NCI-H774 (cell line): ENCODE results near the gene TBCCD1.
"Not testable (repeated sequence)": the region's sequence is repeated elsewhere in the genome, so short reads cannot be mapped to it uniquely, and the experiment has no call there.

ENCODE experiments used
- DNase-seq: peaks from one replicate; lab custom pipeline; 2025; lab: John Stamatoyannopoulos, UW

The TBCCD1 gene

GRCh38 chr3:186516646-186517045, 50.5 kb downstream of the TBCCD1 start:
- DNase-seq: no peak

- DNase-seq: no peak
These were observed 52.0 kb downstream of the TBCCD1 start for GRCh38 chr3:186515125-186515524.

- DNase-seq: no peak
These were observed 52.7 kb downstream of the TBCCD1 start for GRCh38 chr3:186514296-186515002.

GRCh38 chr3:186513386-186513785, 53.8 kb downstream of the TBCCD1 start:
- no peak for DNase-seq

DNA sequence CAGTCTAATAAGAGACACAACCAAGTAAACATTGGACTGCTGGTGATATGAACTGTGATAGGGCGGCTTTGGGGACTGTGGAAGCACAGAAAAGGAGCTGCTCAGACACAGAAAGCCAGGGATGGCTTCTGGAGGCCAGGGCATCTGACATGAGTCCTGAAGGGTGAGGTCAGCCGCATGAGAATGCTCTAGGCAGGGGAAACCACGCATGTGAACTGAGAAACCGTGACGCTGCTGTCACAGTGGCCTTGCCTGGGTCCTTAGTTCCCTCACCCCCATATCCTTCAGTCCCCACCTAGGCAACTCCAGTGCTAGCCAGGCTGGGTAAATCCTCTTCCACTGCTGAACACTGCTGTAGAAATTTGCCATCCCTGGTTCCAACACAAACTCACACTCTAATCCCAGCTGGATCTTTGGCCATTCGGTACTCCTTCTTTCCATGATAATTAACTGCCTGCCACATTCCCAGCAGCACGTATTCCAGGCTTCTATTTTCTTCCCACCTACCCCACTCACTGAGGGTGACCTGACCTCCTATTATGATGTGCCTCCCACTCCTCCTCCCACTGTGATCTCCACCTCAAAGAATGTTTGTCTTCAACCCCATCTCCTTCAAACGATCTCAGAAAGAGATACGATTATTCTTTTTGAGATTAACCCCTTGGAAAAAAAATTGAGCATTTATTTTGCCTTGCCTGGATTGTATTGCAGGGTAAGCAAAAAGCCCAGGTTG, 54.4 kb downstream of the TBCCD1 start:
- no peak for DNase-seq

DNA sequence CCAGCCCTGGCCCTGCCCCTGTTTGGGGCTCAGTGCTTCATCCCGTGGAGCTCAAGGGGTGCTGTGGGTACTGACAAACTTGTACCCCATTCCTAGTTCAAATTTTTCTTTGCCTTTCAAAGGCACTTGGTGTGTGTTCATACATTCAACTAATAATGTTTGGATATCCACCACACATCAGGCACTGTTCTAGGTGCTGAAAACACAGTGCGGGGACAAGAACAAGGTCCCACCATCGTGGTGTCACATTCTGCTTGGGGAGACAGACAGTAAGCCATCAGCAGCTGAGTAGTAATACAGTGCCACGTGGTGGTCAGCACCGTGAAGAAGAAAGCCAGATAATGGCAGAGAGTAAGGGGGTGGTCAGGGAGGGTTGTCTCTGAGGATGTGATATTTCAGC, 55.4 kb downstream of the TBCCD1 start:
- DNase-seq: no peak

GRCh38 chr3:186511245-186511644, 55.9 kb downstream of the TBCCD1 start:
- DNase-seq: no peak

- no peak for DNase-seq
These were observed 56.6 kb downstream of the TBCCD1 start for GRCh38 chr3:186510374-186511079.

- DNase-seq: no peak
These were observed 57.7 kb downstream of the TBCCD1 start for GRCh38 chr3:186509423-186509822.

DNA sequence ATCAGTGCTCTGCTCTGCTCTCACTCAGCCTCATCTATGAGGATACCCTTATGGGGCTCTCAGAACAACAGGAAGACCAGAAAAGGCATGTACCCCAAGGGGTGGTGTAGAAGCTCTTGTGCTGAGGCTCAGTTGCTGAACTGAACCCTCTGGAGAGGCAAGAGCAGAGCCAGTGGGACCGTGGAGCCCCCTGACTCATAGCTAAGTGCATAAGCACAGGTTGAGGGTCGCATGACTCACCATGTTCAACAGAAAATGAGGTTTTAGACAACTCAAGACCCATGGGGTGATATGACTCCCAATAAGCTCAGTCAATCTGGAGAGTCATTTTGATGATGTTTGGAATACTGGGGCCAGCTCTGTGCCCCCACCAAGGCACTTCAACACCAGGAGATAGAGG, 60.3 kb downstream of the TBCCD1 start:
- no peak for DNase-seq

- DNase-seq: no peak
These were observed 60.9 kb downstream of the TBCCD1 start for GRCh38 chr3:186506191-186506739.

- no peak for DNase-seq
These were observed 64.0 kb downstream of the TBCCD1 start for GRCh38 chr3:186502966-186503712.

DNA sequence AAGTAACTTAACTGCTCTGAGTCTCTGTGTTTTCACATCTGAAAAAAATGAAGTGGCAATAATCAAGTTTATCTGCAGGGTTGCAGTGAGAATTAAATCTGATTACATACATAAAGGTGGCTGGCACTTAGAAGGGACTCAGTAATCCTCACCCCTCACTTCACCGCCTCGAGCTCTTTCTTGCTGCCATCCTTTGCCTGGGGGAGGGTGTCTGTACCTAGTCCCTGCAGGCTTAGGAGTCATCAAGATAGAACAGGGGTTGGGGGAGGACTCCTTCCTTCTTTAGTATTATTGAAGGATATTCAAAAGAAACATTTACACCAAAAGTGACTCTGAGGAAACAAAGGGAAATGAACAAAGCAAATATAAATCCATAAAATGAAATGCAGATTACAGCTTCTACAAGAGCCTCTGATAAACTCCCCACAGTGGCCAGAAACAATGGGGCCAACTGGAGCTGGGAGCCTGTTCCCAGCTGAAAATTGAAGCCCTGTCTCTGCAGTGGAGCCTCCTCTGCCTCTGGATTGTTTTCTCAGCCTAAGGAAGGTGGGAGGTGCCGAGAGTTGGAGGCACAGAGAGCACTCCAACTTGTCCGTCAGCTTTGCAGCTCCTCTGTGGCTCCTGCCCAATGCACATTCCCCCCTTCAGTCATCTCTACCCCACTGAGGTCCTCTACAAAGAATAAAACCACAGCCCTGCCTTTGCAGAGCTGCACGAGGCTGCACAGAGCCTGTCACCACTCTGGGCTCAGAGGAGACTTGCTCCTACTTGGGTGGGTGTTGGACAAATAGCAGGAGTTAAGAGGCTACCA, 64.8 kb downstream of the TBCCD1 start:
- no peak for DNase-seq

- DNase-seq: not testable (repeated sequence)
These were observed 67.2 kb downstream of the TBCCD1 start for GRCh38 chr3:186499949-186500348.

DNA sequence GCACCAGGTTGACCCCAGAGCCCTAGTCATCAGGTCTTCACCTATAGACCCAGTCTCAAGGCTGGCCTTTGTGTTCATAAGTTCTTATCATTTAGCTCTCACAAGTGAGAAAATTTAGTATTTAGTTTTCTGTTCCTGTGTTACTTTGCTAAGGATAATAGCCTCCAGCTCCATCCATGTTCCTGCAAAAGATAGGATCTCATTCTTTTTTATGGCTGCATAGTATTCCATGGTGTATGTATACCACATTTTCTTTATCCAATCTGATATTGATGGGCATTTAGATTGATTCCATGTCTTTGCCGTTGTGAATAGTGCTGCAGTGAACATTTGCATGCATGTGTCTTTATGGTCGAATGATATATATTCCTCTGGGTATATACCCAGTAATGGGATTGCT, 69.1 kb downstream of the TBCCD1 start:
- not testable (repeated sequence) for DNase-seq

- DNase-seq: no peak
These were observed 69.5 kb downstream of the TBCCD1 start for GRCh38 chr3:186497608-186498007.

- DNase-seq: no peak
These were observed 70.5 kb downstream of the TBCCD1 start for GRCh38 chr3:186496635-186497034.
